Occipital lobe (tissue), 2 donors: ENCODE data around the gene ZIC5. TPM values are rescaled to one million over a fixed set of nuclear protein-coding genes. Genes with fewer than 3 reads are reported as not detected.

Experiments used
- DNase-seq: peaks from one replicate; lab custom pipeline; 2025; lab: John Stamatoyannopoulos, UW
- total RNA-seq: library from RNA; depleted of rRNA; stranded (reverse); fragments of >200 nt; gene quantifications from one replicate; pipeline ENCODE4 v1.2.3, GENCODE V29; 2014

ZIC5 gene
- total RNA-seq, 1 donor from 2014 or later = 1.6 TPM

- DNase-seq = no peak
Measured at GRCh38 chr13:99987154-99988019, 15.8 kb upstream of the ZIC5 start.

GRCh38 chr13:99986741-99987140, 15.2 kb upstream of the ZIC5 start:
- no peak for DNase-seq

GRCh38 chr13:99985886-99986527, 14.4 kb upstream of the ZIC5 start:
- no peak for DNase-seq

- DNase-seq = no peak
Measured at GRCh38 chr13:99985241-99985874, 13.8 kb upstream of the ZIC5 start.

- DNase-seq = no peak
Measured at GRCh38 chr13:99984461-99985240, 13.1 kb upstream of the ZIC5 start.

GRCh38 chr13:99983499-99984401, 12.2 kb upstream of the ZIC5 start:
- no peak for DNase-seq

- DNase-seq = no peak
Measured at GRCh38 chr13:99982731-99983498, 11.3 kb upstream of the ZIC5 start.

- no peak for DNase-seq
Measured at GRCh38 chr13:99982036-99982730, 10.6 kb upstream of the ZIC5 start.

GRCh38 chr13:99981735-99982035, 10.1 kb upstream of the ZIC5 start, which contains the start of gene ZIC2:
Gene ZIC2, plus strand, starts transcription at chr13:99981784. Its CDS starts 281 bp downstream, at chr13:99982065.
- no peak for DNase-seq

GRCh38 chr13:99980824-99981734, 9.5 kb upstream of the ZIC5 start:
- no peak for DNase-seq

GRCh38 chr13:99980201-99980823, 8.7 kb upstream of the ZIC5 start:
- DNase-seq = no peak

GRCh38 chr13:99979453-99980200, 8.1 kb upstream of the ZIC5 start:
- DNase-seq = no peak

GRCh38 chr13:99978799-99979452, 7.4 kb upstream of the ZIC5 start:
- DNase-seq = no peak

GRCh38 chr13:99977912-99978798, 6.6 kb upstream of the ZIC5 start:
- DNase-seq = no peak

- DNase-seq = no peak
Measured at GRCh38 chr13:99977334-99977911, 5.9 kb upstream of the ZIC5 start.
